ENCODE measurements around the gene PCTP.

PCTP gene

GRCh38 chr17:55763856-55764255, 13.0 kb downstream of the PCTP start:
- H3K4me1 ChIP-seq (ENCODE audit: low read length) = no peaks in the 10 kb centered on the region
- no peaks in the 10 kb centered on the region for H4K20me1 ChIP-seq (ENCODE audit: insufficient read depth, low read length)
- H3K27me3 ChIP-seq (ENCODE audit: low read depth, low read length) = peaks cover 7% of the 10 kb centered on the region
- H3K36me3 ChIP-seq (replicated peaks; ENCODE audit: low read depth, low read length) = no peaks in the 10 kb centered on the region
- H3K27ac ChIP-seq (ENCODE audit: low read length) = no peak overlapping the region
- H3K9ac ChIP-seq (ENCODE audit: low read length) = no peak overlapping the region
- no peak overlapping the region for H3K4me3 ChIP-seq (ENCODE audit: low read length)
- H3K79me2 ChIP-seq (ENCODE audit: low read length) = no peaks in the 10 kb centered on the region
- no peak overlapping the region for H3K4me2 ChIP-seq (ENCODE audit: low read length)
- TF ChIP-seq EZH2phosphoT487 (IDR thresholded peaks at IDR 0.05; ENCODE audit: low read depth) (no peak), CTCF (IDR thresholded peaks at IDR 0.05; ENCODE audit: low read depth, low read length) (no peak)
- H3K9me3 ChIP-seq (ENCODE audit: insufficient read depth, low read length) = no peaks in the 10 kb centered on the region
- H2AFZ ChIP-seq (ENCODE audit: low read depth, low read length) = no peak overlapping the region

GRCh38 chr17:55764610-55765009, 13.8 kb downstream of the PCTP start:
- Histone ChIP-seq H4K20me1 (ENCODE audit: insufficient read depth, low read length) (no peaks in the 10 kb centered on the region), H3K4me3 (ENCODE audit: low read length) (no peak overlapping the region), H3K79me2 (ENCODE audit: low read length) (no peaks in the 10 kb centered on the region), H3K4me1 (ENCODE audit: low read length) (no peaks in the 10 kb centered on the region), H3K36me3 (replicated peaks; ENCODE audit: low read depth, low read length) (no peaks in the 10 kb centered on the region), H3K27ac (ENCODE audit: low read length) (no peak overlapping the region), H3K27me3 (ENCODE audit: low read depth, low read length) (no peaks in the 10 kb centered on the region), H2AFZ (ENCODE audit: low read depth, low read length) (no peak overlapping the region), H3K9me3 (ENCODE audit: insufficient read depth, low read length) (no peaks in the 10 kb centered on the region), H3K4me2 (ENCODE audit: low read length) (no peak overlapping the region), H3K9ac (ENCODE audit: low read length) (no peak overlapping the region)
- TF ChIP-seq EZH2phosphoT487 (IDR thresholded peaks at IDR 0.05; ENCODE audit: low read depth) = no peak
- TF ChIP-seq CTCF (IDR thresholded peaks at IDR 0.05; ENCODE audit: low read depth, low read length) = no peak

- Histone ChIP-seq H4K20me1 (ENCODE audit: insufficient read depth, low read length) (no peaks in the 10 kb centered on the region), H3K27me3 (ENCODE audit: low read depth, low read length) (no peaks in the 10 kb centered on the region), H3K27ac (ENCODE audit: low read length) (no peak overlapping the region), H3K4me3 (ENCODE audit: low read length) (no peak overlapping the region), H3K4me2 (ENCODE audit: low read length) (no peak overlapping the region), H3K9ac (ENCODE audit: low read length) (no peak overlapping the region), H3K9me3 (ENCODE audit: insufficient read depth, low read length) (no peaks in the 10 kb centered on the region), H3K79me2 (ENCODE audit: low read length) (no peaks in the 10 kb centered on the region), H3K4me1 (ENCODE audit: low read length) (no peaks in the 10 kb centered on the region), H2AFZ (ENCODE audit: low read depth, low read length) (no peak overlapping the region), H3K36me3 (replicated peaks; ENCODE audit: low read depth, low read length) (no peaks in the 10 kb centered on the region)
- TF ChIP-seq CTCF (IDR thresholded peaks at IDR 0.05; ENCODE audit: low read depth, low read length) = no peak
- no peak for TF ChIP-seq EZH2phosphoT487 (IDR thresholded peaks at IDR 0.05; ENCODE audit: low read depth)
Observed at GRCh38 chr17:55765472-55765871, 14.6 kb downstream of the PCTP start.

GRCh38 chr17:55768936-55769624, 18.2 kb downstream of the PCTP start:
- Histone ChIP-seq H3K9ac (ENCODE audit: low read length) (no peak overlapping the region), H3K27me3 (ENCODE audit: low read depth, low read length) (no peaks in the 10 kb centered on the region), H4K20me1 (ENCODE audit: insufficient read depth, low read length) (no peaks in the 10 kb centered on the region), H3K9me3 (ENCODE audit: insufficient read depth, low read length) (no peaks in the 10 kb centered on the region), H3K4me3 (ENCODE audit: low read length) (no peak overlapping the region), H3K4me2 (ENCODE audit: low read length) (no peak overlapping the region), H3K4me1 (ENCODE audit: low read length) (no peaks in the 10 kb centered on the region), H2AFZ (ENCODE audit: low read depth, low read length) (no peak overlapping the region), H3K36me3 (replicated peaks; ENCODE audit: low read depth, low read length) (no peaks in the 10 kb centered on the region), H3K27ac (ENCODE audit: low read length) (no peak overlapping the region), H3K79me2 (ENCODE audit: low read length) (no peaks in the 10 kb centered on the region)
- TF ChIP-seq EZH2phosphoT487 (IDR thresholded peaks at IDR 0.05; ENCODE audit: low read depth) = no peak
- TF ChIP-seq CTCF (IDR thresholded peaks at IDR 0.05; ENCODE audit: low read depth, low read length) = no peak

Data from OCI-LY3 (cell line).